GM04503 (cell line): Measurements from ENCODE around the gene CDCP1.
"Not testable (repeated sequence)": the region's sequence is repeated elsewhere in the genome, so short reads cannot be mapped to it uniquely, and the experiment has no call there.

Experiments
- DNase-seq: peaks from one replicate; pipeline ENCODE4 v3.0.0-alpha.2; 2012; ENCODE audit warnings: low read depth

CDCP1 gene

DNA sequence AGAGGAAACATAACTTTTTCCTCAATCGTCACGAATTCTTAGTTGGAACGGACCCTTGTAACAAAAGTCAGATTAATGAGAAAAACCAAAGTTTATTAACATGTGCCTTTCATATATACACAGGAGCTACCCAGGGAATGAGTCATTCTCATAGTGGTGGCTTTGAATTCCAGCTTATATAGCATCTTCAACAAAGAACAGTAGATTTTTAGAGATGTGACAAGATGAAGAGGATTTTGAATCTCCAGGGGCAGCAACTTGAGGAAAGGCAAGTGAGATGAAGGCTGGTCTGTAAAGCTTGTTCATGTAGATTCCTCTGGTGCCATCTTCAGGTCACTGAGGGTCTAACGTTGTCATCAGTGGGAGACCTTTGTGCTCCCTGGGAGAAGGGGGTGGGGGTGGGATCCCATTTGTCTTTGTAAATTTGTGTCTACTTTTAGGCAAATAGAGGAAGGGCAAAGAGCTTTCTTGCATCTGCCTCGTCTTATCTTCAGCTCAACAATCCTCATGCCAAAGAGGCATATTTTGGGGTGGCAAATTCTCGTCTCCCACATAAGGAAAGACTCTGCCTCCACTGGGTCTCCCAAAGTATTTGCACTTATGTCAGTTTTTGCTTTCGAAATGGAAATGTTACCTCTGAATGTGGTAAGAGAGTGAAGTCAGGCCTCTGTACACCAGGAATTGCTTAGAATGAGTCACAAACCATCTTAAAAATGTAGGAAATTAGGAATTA is 90.6 kb downstream of the CDCP1 start:
- no peak for DNase-seq

- peak; percentile 45 for DNase-seq
Measured at GRCh38 chr3:45055032-45055410, 91.2 kb downstream of the CDCP1 start.

GRCh38 chr3:45054196-45054857 is 91.9 kb downstream of the CDCP1 start:
- DNase-seq: peak; percentile 68

GRCh38 chr3:45053805-45054195 is 92.4 kb downstream of the CDCP1 start:
- not testable (repeated sequence) for DNase-seq

- no peak for DNase-seq
Measured at GRCh38 chr3:45051685-45052084, 94.5 kb downstream of the CDCP1 start.

GRCh38 chr3:45049807-45050206 is 96.4 kb downstream of the CDCP1 start:
- DNase-seq: no peak

- no peak for DNase-seq
Measured at GRCh38 chr3:45048244-45048643, 97.9 kb downstream of the CDCP1 start.

GRCh38 chr3:45043728-45044299 is 102.4 kb downstream of the CDCP1 start:
- DNase-seq: no peak

- DNase-seq: no peak
Measured at GRCh38 chr3:45042162-45042561, 104.0 kb downstream of the CDCP1 start.

DNA sequence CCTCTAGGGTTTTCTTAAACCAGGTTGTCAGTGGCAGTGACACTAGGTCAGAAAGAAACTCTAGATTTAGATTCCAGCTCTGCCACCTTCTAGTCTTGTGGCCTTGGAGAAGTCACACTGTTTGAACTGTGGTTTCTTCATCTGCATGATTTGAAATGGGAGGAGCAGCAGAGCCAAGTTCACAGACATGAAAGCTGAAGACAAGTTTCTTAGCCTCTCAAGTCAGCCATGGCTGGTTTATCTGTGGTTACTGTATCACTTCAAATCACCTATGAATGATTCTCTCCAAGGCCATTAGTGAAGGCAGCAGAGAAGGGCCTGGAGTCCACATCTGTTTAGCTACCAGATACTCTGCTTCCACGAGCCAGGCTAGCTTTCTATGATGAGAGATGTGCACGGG is 104.5 kb downstream of the CDCP1 start:
- no peak for DNase-seq

DNA sequence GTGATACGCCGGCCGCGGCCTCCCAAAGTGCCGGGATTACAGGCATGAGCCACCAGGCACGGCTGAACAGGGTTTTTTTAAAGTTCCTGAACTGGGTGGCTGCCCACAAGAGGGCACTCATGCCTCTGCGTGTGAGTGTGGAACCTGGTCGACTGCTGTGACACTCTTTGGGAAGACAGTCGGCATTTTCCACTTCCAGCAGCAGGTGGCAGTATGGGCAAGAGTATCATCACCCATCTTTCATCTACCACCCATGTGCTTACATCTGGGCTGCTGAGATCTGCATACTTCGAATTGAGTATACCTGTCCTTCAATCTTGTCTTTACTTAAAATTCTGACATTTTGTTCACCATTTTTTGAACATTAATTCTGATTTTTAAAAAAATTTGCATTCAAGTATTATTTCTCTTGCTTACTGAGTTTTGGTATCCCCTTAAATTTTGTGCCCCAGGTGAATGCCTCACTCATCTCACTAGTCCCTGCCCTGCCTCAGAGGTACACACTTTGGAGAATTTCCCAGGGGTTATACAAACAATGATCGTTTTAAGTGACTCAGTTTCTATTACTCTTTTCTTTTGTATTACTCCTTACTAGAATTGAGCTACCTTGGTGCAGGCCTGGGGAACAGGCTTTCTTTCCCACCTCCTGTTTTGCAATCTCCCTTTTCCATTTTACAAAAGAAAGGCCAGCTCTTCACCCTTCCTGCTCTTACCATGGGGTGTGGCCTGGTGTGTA is 108.3 kb downstream of the CDCP1 start:
- peak; percentile 75 for DNase-seq

DNA sequence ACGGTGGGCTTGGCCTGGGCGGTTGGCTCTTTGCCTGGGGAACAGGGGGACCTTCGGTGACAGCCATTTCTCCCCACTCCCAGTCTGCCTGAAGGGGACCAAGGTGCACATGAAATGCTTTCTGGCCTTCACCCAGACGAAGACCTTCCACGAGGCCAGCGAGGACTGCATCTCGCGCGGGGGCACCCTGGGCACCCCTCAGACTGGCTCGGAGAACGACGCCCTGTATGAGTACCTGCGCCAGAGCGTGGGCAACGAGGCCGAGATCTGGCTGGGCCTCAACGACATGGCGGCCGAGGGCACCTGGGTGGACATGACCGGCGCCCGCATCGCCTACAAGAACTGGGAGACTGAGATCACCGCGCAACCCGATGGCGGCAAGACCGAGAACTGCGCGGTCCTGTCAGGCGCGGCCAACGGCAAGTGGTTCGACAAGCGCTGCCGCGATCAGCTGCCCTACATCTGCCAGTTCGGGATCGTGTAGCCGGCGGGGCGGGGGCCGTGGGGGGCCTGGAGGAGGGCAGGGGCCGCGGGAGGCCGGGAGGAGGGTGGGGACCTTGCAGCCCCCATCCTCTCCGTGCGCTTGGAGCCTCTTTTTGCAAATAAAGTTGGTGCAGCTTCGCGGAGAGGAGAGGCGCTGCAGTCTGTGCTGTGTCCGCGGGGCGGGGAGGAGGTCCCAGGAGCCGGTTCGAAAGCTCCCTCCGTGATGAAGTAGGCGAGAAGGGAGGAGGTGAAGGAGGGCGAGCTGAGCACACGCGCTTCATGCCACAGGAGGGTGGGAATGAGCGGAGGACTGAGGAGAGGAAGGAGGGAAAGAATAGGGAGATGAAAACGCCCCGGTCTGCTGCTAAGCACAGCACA is 110.5 kb downstream of the CDCP1 start:
- DNase-seq: no peak

DNA sequence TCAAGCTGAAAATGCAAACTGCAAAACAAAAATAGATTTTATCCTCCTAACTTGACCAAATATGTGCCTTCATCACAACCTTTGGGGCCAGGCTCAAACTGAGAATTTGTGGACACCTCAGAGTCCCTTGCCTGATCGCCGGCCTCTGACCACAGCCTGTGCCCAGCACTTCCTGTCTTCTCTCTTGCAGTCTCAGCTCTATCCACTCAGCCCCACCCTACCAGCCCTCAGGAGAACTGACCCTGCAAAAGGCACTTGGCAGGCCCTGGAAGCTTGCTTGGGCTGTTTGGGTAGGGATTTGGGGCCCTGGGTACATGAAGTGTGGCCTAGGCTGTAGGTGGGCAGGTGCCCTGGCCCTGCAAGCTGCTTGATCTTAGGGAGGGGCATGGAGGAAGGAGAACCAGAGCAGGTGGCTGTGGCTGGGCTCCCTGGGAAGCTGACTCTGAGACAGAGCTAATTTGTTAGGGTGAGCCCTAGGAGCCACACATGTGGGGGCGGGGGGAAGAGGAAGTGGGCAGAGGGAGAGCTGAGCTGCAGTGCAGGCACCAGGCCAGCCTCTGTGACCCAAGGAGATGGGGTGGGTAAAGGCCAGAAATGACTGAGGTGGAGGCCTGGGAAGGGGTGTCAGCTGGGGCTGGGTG is 111.4 kb downstream of the CDCP1 start:
- DNase-seq: no peak

GRCh38 chr3:45033791-45034190 is 112.4 kb downstream of the CDCP1 start:
- DNase-seq: no peak
